ENCODE results near the gene ZNG1E.
"Not testable (repeated sequence)": the region's sequence is repeated elsewhere in the genome, so short reads cannot be mapped to it uniquely, and the experiment has no call there.

The ZNG1E gene

DNA sequence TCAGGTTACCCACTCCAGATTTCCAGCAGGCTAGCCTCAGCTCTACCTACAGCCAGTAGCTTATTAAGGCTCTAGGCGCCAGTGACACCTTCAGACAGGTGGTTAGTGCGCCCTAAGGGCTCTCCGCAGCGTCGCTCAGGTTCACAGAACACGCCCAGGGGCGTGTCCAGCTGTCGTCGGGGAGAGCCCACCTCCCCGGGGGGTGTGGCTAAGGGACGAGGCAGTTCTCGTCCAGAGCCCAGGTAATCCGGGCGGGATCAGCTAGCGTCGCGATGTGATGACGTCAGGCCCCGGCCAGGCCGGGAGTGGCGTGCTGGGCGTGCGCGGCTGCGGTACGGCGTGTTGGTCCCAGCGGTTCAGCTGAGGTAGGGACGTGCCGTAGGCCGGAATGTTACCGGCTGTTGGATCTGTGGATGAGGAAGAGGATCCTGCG is at the start of gene ZNG1E:
TSS of gene ZNG1E (plus strand) at position 340 of the 433 bp plus-strand sequence. CDS start at position 389, 49 bp downstream.
- peak; percentile 45 for DNase-seq (ENCODE audit: low read depth)

DNA sequence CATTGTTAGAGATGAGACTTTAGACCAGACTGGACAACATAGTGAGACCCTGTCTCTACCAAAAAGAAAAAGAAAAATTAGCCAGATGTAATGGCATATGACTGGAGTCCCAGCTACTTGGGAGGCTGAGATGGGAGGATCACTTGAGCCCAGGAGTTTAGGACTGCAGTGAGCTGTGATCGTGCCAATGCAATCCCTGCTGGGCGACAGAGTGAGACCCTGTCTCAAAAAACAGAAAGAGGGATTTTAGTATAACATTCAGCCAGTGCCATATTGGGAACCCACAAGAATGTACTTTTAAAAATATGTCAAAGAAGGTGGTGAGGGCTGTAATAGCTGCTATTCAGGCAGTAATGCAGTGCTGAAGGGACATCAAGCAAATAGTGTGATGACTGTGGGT is 2.1 kb upstream of the ZNG1E start:
- DNase-seq (ENCODE audit: low read depth), result not testable (repeated sequence)

DNA sequence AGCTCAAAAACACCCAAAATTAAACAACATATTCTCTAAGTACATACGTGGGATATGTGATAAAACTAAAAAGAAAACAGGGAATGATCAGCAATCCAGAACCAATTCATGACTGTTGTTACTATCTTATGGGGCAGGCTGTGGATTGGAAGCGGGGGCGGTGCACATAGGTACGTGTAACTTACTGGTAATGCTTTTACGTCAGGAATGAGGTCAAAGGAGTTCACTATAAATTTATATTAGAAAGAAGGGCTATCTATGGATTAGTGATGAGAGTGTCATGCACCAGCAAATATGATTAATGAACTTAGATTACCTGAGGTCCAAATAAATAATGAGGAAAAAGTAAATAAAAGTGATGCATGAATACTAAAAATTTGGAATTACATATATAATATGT is 710 bp upstream of the ZNG1E start:
- not testable (repeated sequence) for DNase-seq (ENCODE audit: low read depth)

DNA sequence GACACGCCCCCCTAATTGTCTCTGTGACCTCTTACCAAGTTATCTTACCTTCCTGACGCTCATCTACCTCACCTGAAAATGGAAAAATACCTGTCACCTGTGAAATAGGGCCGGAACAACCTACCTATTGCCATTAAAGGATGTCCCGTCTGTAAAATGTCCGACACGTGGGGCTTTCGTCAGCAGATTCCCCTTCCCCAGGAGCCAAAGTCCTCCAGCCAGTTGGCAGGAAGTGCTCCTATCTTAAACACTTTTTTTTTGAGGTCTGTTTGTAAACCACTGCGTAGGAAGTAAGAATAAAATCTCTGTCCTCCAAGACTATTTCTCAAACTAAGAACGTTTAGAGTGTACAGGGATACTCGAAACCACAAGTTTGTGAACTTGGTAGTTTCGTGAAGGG is 661 bp downstream of the ZNG1E start:
- not testable (repeated sequence) for DNase-seq (ENCODE audit: low read depth)

DNA sequence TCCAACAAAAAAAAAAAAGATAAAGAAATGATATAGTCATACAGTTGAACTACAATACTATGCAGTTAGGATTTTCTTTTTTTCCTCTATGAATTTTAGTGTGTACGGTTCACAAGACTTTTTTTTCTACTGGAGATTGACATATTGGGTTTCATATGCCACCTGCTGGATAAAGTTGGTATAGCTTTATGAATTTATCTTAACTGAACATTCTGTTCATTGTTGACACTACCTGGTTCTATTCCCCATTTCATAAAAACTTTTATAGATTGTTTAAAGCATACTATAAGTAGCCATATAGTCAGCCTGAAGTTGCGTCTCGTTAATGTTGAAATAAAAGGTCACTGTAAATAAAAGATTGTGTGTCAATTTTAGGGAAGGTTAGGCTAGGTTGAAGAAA is 2.8 kb downstream of the ZNG1E start:
- DNase-seq (ENCODE audit: low read depth), result not testable (repeated sequence)

DNA sequence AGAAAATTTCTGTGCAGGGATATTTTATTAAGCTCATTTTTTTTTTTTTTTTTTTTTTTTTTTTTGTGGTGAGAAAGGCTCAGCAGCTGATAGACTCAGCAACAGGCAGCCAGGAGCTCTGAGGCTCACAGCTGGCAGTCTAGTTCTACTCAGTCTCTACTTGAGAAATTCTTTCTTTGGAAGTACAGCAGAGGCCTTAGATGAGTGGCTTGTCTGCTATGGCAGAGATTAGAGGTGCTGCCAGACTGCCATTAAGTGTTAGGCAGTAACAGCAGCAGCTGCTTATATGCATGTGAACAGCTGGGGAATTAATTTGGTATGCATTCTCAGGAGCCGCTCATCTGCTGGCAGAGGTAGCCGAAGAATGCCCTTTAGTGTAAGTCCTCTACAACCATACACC is 27.8 kb downstream of the ZNG1E start:
- DNase-seq (ENCODE audit: low read depth), result not testable (repeated sequence)

DNA sequence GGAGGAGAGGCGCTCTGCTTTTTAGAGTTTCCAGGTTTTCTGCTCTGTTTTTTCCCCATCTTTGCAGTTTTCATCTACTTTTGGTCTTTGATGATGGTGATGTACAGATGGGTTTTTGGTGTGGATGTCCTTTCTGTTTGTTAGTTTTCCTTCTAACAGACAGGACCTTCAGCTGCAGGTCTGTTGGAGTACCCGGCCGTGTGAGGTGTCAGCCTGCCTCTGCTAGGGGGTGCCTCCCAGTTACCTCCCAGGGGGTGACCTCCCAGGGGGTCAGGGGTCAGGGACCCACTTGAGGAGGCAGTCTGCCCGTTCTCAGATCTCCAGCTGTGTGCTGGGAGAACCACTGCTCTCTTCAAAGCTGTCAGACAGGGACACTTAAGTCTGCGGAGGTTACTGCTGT is 38.7 kb downstream of the ZNG1E start:
- not testable (repeated sequence) for DNase-seq (ENCODE audit: low read depth)

DNA sequence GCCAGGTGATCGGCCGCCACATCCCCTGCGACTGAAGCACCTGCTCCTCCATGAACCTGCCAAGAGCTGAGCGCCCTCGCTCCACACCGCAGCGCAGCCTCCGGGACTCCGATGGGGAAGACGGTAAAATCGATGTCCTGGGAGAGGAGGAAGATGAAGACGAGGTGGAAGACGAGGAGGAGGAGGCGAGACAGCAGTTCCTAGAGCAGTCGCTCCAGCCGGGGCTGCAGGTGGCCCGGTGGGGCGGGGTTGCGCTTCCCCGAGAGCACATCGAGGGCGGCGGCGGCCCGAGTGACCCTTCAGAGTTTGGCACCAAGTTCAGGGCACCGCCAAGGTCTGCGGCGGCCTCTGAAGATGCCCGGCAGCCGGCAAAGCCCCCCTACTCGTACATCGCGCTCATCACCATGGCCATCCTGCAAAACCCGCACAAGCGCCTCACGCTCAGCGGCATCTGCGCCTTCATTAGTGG is 61.4 kb downstream of the ZNG1E start, which contains the start of gene FOXD4L4:
TSS of gene FOXD4L4 (plus strand) at position 51 of the 469 bp plus-strand sequence. CDS start at position 51, 0 bp downstream.
- not testable (repeated sequence) for DNase-seq (ENCODE audit: low read depth)

DNA sequence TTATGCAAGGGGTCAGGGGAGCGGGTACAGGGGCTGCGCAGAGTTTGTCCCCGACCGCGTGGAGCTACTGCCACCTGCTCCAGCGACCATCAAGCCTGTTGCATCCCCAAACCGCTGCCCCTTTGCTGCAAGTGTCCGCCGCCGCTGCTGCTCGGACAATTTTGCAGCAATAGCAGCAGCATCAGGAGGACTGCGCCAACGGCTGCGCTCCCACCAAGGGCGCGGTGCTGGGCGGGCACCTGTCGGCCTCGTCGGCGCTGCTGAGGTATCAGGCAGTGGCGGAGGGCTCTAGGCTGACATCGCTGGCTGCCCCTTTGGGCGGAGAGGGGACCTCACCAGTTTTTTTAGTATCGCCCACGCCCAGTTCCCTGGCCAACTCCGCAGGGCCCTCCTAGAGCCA is 62.4 kb downstream of the ZNG1E start:
- DNase-seq (ENCODE audit: low read depth), result not testable (repeated sequence)
